Endothelial cell of umbilical vein (primary cell): ENCODE results near the gene MEI1. TPM values are rescaled to one million over a fixed set of nuclear protein-coding genes. Genes with fewer than 3 reads are reported as not detected.

Source experiments
- BruUV-seq: library from RNA; stranded (reverse); fragments of 400-500 nt; replicated peaks from 2 replicates; lab custom pipeline; 2021; lab: Mats Ljungman, UMichigan
- CTCF ChIA-PET: fragments of 300-600, 350-600 bp; sonication (Branson Sonifier 250); formaldehyde crosslinking; loops from one replicate; lab custom pipeline; 2021; ENCODE audit warnings: antibody characterized with exemption, inconsistent platforms; lab: Charles Lee
- POLR2A ChIA-PET: fragments of 300-600, 350-600 bp; sonication (Branson Sonifier 250); formaldehyde crosslinking; loops from one replicate; lab custom pipeline; 2021; ENCODE audit warnings: antibody characterized with exemption, inconsistent platforms; lab: Charles Lee
- DNase-seq: peaks from one replicate; pipeline ENCODE4 v3.0.0-alpha.2; 2011; ENCODE audit warnings: low read depth, low spot score
- FAIRE-seq: peaks from 2 replicates; lab custom pipeline; 2011; peaks lifted over from hg19 to GRCh38; lab: Jason Lieb, UNC
- H2AFZ ChIP-seq: 2 replicates; pipeline ENCODE4 v1.6.0; 2012; ENCODE audit warnings: low read depth, low read length, control low read depth, inconsistent platforms
- H3K27ac ChIP-seq: 2 replicates; pipeline ENCODE4 v1.5.1; 2011; ENCODE audit warnings: low read depth, mild to moderate bottlenecking, control low read depth, low read length, moderate library complexity; ENCODE audit not compliant: insufficient read depth
- H3K27me3 ChIP-seq, 2 experiments: 2 replicates each; pipeline versions ENCODE4 v1.6.0 to v1.6.1; 2011; ENCODE audit warnings: low read length in 2 of 2, mixed read lengths in 1 of 2; ENCODE audit not compliant: control insufficient read depth in 2 of 2, insufficient read depth in 2 of 2
- H3K36me3 ChIP-seq, 2 experiments: 2 replicates in 1 of 2; 3 replicates in 1 of 2; pipeline ENCODE4 v1.5.1; 2011; ENCODE audit warnings: low read length in 2 of 2, mild to moderate bottlenecking in 1 of 2, moderate library complexity in 1 of 2; ENCODE audit not compliant: control insufficient read depth in 2 of 2, insufficient read depth in 2 of 2; ENCODE audit errors: extremely low read depth in 1 of 2
- H3K4me1 ChIP-seq: 3 replicates; pipeline ENCODE4 v1.5.1; 2011; ENCODE audit warnings: mild to moderate bottlenecking, low read length; ENCODE audit not compliant: control insufficient read depth, insufficient read depth; ENCODE audit errors: extremely low read depth
- H3K4me2 ChIP-seq: 2 replicates; pipeline ENCODE4 v1.6.1; 2011; ENCODE audit warnings: low read length, control low read depth, mixed read lengths; ENCODE audit not compliant: insufficient read depth
- H3K4me3 ChIP-seq, 3 experiments: fragments of 200-600 bp in 1 of 3; sonication (generic), shearing (Covaris generic) in 1 of 3; replicated peaks in 1 of 3; 2 replicates each; pipeline ENCODE4 v1.5.1; 2011 to 2016; ENCODE audit warnings: control low read depth in 3 of 3, low read length in 3 of 3, mild to moderate bottlenecking in 2 of 3, inconsistent platforms in 1 of 3, low read depth in 1 of 3, moderate library complexity in 1 of 3; ENCODE audit not compliant: insufficient read depth in 1 of 3
- H3K79me2 ChIP-seq: 2 replicates; pipeline ENCODE4 v1.6.0; 2012; ENCODE audit warnings: low read length, inconsistent platforms; ENCODE audit not compliant: control insufficient read depth, insufficient read depth
- H3K9ac ChIP-seq: replicated peaks from 2 replicates; pipeline ENCODE3; 2011; ENCODE audit warnings: low read length, control low read depth; ENCODE audit not compliant: insufficient read depth; ENCODE audit errors: extremely low read depth
- H3K9me1 ChIP-seq: replicated peaks from 3 replicates; pipeline ENCODE4 v1.6.0; 2011; ENCODE audit warnings: mild to moderate bottlenecking, low read length; ENCODE audit not compliant: control insufficient read depth, insufficient read depth; ENCODE audit errors: extremely low read depth
- H3K9me3 ChIP-seq: replicated peaks from 2 replicates; pipeline ENCODE4 v1.5.1; 2012; ENCODE audit warnings: low read length, inconsistent platforms; ENCODE audit not compliant: control insufficient read depth, insufficient read depth
- H4K20me1 ChIP-seq: replicated peaks from 2 replicates; pipeline ENCODE3; 2011; ENCODE audit warnings: mild to moderate bottlenecking, low read length; ENCODE audit not compliant: control insufficient read depth, insufficient read depth; ENCODE audit errors: extremely low read depth
- EZH2 ChIP-seq: IDR thresholded peaks from 2 replicates; pipeline ENCODE4 v1.6.1; 2012; ENCODE audit warnings: borderline replicate concordance, low read depth, mild to moderate bottlenecking, moderate library complexity, low read length, inconsistent platforms; ENCODE audit not compliant: severe bottlenecking
- FOS ChIP-seq: IDR thresholded peaks from 2 replicates; pipeline ENCODE4 v1.6.1; 2011; ENCODE audit warnings: mild to moderate bottlenecking, low read length, moderate library complexity, borderline replicate concordance; ENCODE audit not compliant: insufficient read depth
- GATA2 ChIP-seq: IDR thresholded peaks from 2 replicates; pipeline ENCODE4 v1.7.0; 2011; ENCODE audit warnings: low read depth, mild to moderate bottlenecking, moderate library complexity, mixed read lengths, low read length; ENCODE audit not compliant: insufficient read length, insufficient read depth
- JUN ChIP-seq: IDR thresholded peaks from 2 replicates; pipeline ENCODE4 v1.6.1; 2011; ENCODE audit warnings: borderline replicate concordance, low read depth; ENCODE audit not compliant: insufficient read length, insufficient read depth
- MAX ChIP-seq: IDR thresholded peaks from 2 replicates; pipeline ENCODE4 v1.6.1; 2011; ENCODE audit not compliant: insufficient read depth, insufficient read length
- MYC ChIP-seq: IDR thresholded peaks from one replicate; pipeline ENCODE4 v1.6.1; 2011; ENCODE audit warnings: mild to moderate bottlenecking, low read depth, low read length
- POLR2A ChIP-seq: IDR thresholded peaks from 2 replicates; pipeline ENCODE4 v1.6.1; 2012; ENCODE audit warnings: low read depth, mild to moderate bottlenecking, control low read depth, low read length
- POLR2AphosphoS5 ChIP-seq: IDR thresholded peaks from 2 replicates; pipeline ENCODE4 v1.6.1; 2012; ENCODE audit warnings: low read depth, mild to moderate bottlenecking, control low read depth, low read length, moderate library complexity; ENCODE audit not compliant: insufficient read depth
- dilution Hi-C: fragments of 300-500 bp; cut with MboI; formaldehyde crosslinking; loops from one replicate; pipeline ENCODE4 v1.15.0; 2019; ENCODE audit warnings: low sequenced_read_pairs; ENCODE audit not compliant: extremely low pct_ligation_motif_present
- intact Hi-C: fragments of 100-400 bp; cut with micrococcal nuclease; formaldehyde crosslinking; loops from one replicate; pipeline ENCODE4 v1.10.0; 2022
- polyA plus RNA-seq, 4 experiments: library from polyadenylated mRNA; depleted of rRNA in 3 of 4; stranded (reverse) in 3 of 4; unstranded in 1 of 4; fragments of >200 nt; gene quantifications; 2 replicates each; pipeline versions ENCODE4 v1.2.1 to v1.2.3, GENCODE V29; 2011 to 2012; ENCODE audit warnings: missing spikeins in 1 of 4
- total RNA-seq: library from RNA; stranded (reverse); gene quantifications from 2 replicates; pipeline ENCODE4 v1.2.3, GENCODE V29; 2021
- TF ChIP-seq, protein P1 (sequence below), 2 donors: IDR thresholded peaks; 1 replicate in 1 of 2; 2 replicates in 1 of 2; pipeline ENCODE4 v1.5.1; 2011; ENCODE audit warnings: low read length in 2 of 2, mild to moderate bottlenecking in 2 of 2, moderate library complexity in 2 of 2, control low read depth in 1 of 2, inconsistent platforms in 1 of 2, low read depth in 1 of 2; ENCODE audit not compliant: insufficient read depth in 1 of 2; ENCODE audit errors: extremely low read depth in 1 of 2

MEI1 gene
- total and polyA plus RNA-seq, 2 donors (not counting 3 experiments of a cell fraction or from before 2014, with no cell fraction given), result 1.5 to 1.9 TPM

DNA sequence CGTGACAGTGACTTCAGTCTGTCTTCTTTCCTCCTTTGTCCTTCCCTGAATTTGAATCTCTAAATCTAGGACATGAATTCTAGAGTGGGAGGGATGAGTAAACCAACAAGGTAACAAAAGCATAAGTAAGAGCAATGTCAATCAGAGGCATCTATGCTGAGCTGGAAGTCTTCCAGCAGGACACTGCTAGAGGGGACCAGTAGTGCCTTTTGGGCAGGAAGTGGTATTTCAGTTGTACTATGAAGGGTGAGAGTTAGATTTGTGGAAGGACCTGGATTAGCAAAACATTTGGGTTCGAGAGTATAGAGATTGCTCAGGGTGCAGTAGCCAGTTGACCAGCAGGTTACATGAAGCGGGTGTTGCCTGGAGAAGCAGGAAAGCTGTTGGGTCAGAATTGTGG, 40.3 kb downstream of the MEI1 start:
- CTCF ChIA-PET, result interaction anchor here (1.3 to 2.9 kb wide), 5 partner anchors 8 to 202 kb away, joined by 3 to 15 read pairs (median 7); no protein-coding TSS in a partner anchor
- Histone ChIP-seq H3K27ac (no peak overlapping the region), H3K4me1 (no peaks in the 10 kb centered on the region), H3K36me3 (no peaks in the 10 kb centered on the region), H3K79me2 (no peaks in the 10 kb centered on the region), H3K9me1 (no peaks in the 10 kb centered on the region), H3K9me3 (no peaks in the 10 kb centered on the region), H3K27me3 (peaks cover 5 to 11% of the 10 kb centered on the region in 2 experiments), H2AFZ (no peak overlapping the region), H4K20me1 (no peaks in the 10 kb centered on the region), H3K4me3 (no peak overlapping the region), H3K9ac (no peak overlapping the region), H3K4me2 (no peak overlapping the region)
- FAIRE-seq (no peak), DNase-seq (no peak)
- TF ChIP-seq JUN (no peak), GATA2 (no peak), FOS (no peak), POLR2AphosphoS5 (no peak), EZH2 (no peak), MAX (no peak), MYC (no peak), POLR2A (no peak)
- TF ChIP-seq, protein P1, sequence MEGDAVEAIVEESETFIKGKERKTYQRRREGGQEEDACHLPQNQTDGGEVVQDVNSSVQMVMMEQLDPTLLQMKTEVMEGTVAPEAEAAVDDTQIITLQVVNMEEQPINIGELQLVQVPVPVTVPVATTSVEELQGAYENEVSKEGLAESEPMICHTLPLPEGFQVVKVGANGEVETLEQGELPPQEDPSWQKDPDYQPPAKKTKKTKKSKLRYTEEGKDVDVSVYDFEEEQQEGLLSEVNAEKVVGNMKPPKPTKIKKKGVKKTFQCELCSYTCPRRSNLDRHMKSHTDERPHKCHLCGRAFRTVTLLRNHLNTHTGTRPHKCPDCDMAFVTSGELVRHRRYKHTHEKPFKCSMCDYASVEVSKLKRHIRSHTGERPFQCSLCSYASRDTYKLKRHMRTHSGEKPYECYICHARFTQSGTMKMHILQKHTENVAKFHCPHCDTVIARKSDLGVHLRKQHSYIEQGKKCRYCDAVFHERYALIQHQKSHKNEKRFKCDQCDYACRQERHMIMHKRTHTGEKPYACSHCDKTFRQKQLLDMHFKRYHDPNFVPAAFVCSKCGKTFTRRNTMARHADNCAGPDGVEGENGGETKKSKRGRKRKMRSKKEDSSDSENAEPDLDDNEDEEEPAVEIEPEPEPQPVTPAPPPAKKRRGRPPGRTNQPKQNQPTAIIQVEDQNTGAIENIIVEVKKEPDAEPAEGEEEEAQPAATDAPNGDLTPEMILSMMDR (IDR thresholded peaks at IDR 0.05; ENCODE audit: extremely low read depth in 1 of 2, insufficient read depth in 1 of 2, low read depth in 1 of 2, low read length in 2 of 2), result no peak
- POLR2A ChIA-PET, result no interaction called here
- dilution Hi-C loops, result no loop called here
- intact Hi-C loops, result no loop called here
- BruUV-seq, result no TSS peak
